GM19025 (cell line): ENCODE data around the gene HES4.

Experiments
- ATAC-seq: cut with Tn5 transposase; IDR thresholded peaks from one replicate; pipeline ENCODE4 v1.9.1; 2021; ENCODE audit warnings: mild to moderate bottlenecking, low read depth, moderate library complexity; ENCODE audit not compliant: unreplicated experiment

The HES4 gene, protein sequence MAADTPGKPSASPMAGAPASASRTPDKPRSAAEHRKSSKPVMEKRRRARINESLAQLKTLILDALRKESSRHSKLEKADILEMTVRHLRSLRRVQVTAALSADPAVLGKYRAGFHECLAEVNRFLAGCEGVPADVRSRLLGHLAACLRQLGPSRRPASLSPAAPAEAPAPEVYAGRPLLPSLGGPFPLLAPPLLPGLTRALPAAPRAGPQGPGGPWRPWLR

DNA sequence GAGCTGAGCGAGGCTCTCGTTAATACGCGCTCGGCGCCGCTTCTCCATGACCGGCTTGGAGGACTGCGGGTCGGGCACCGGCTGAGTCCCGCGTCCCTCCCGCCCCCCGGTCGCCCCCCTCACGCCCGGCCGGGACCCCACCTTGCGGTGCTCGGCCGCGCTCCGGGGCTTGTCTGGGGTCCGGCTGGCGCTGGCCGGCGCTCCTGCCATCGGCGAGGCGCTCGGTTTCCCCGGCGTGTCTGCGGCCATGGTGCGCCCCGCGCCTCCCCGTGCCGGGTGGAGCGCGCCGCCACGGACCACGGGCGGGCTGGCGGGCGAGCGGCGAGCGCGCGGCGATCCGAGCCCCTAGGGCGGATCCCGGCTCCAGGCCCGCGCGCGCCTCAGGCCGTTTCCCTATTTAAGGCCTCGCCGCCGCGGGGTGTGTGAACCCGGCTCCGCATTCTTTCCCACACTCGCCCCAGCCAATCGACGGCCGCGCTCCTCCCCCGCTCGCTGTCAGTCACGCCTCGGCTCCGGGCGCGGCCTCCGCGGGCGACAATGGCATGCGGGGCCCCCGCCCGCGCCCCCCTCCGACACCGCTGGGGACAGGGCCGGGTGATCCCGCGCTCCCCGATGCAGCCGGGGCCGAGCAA, at the start of gene HES4:
Gene HES4, minus strand, starts transcription at position 373 of the 632 bp plus-strand sequence. Its CDS starts 124 bp downstream, at position 249.
- no peak for ATAC-seq

DNA sequence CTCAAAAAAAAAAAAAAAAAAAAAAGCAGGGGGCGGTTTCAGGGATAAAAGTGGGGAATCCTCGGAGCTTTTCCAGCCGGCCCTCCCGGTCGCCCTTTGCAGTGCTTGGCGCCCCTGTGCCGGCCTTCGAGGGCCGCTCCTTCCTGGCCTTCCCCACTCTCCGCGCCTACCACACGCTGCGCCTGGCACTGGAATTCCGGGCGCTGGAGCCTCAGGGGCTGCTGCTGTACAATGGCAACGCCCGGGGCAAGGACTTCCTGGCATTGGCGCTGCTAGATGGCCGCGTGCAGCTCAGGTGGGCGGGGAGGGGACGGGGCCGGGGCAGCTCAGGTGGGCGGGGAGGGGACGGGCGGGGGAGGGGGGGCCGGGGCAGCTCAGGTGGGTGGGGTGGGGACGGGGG, 48.9 kb upstream of the HES4 start:
- ATAC-seq = no peak

DNA sequence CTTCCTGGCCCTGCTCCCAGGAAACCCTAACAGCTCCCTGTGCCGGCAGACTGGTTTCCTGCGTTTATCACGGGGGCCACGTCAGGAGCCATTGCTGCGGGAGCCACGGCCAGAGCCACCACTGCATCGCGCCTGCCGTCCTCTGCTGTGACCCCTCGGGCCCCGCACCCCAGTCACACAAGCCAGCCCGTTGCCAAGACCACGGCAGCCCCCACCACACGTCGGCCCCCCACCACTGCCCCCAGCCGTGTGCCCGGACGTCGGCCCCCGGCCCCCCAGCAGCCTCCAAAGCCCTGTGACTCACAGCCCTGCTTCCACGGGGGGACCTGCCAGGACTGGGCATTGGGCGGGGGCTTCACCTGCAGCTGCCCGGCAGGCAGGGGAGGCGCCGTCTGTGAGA, 48.1 kb upstream of the HES4 start:
- ATAC-seq = no peak

DNA sequence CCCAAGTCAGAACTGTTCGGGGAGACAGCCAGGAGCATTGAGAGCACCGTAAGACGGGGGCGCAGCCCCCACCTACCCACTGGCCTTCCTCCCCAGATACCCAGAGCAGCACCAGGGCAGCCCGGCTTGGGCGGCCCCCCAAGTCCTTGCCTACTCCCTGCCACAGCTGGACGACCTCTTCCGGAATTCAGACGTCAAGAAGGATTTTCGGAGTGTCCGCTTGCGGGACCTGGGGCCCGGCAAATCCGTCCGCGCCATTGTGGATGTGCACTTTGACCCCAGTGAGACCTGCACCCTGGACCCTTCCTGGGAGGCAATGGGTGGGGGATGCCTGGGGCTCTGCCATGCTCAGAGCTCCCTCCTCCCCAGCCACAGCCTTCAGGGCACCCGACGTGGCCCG, 47.5 kb upstream of the HES4 start:
- ATAC-seq = no peak

DNA sequence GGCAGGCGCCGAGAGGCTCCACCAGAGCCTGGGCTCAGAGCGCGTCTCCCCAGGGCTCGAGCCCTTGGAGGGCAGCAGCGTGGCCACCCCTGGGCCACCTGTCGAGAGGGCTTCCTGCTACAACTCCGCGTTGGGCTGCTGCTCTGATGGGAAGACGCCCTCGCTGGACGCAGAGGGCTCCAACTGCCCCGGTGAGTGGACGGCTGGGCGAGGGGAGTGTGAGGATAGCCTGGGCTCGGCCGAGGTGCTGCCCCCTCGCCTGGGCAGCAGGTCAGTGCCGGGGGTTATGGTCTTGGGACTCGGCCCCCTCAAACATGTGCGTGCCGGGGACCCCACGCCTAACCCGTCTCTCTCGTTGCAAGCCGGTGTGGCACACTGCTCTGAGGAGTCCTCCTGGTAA, 46.9 kb upstream of the HES4 start:
- ATAC-seq = no peak

DNA sequence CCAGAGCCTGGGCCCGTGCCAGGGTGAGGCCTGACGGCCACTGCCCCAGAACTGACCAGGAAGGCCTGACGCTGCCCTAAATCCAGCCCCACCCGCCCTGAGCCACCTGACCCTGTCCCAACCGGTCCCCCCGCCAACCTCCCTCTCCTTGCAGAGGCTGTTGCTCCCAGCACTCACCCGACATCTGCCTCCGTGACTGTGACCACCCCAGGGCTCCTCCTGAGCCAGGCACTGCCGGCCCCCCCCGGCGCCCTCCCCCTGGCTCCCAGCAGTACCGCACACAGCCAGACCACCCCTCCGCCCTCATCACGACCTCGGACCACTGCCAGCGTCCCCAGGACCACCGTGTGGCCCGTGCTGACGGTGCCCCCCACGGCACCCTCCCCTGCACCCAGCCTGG, 46.3 kb upstream of the HES4 start:
- no peak for ATAC-seq

DNA sequence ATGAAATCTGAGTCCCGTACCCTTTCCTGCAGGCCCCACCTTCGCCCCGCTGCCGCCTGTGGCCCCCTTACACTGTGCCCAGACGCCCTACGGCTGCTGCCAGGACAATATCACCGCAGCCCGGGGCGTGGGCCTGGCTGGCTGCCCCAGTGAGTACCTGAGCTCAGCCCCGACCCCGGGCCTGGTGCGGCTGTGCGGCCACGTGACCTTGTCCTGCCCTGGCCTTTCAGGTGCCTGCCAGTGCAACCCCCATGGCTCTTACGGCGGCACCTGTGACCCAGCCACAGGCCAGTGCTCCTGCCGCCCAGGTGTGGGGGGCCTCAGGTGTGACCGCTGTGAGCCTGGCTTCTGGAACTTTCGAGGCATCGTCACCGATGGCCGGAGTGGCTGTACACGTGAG, 45.2 kb upstream of the HES4 start:
- no peak for ATAC-seq

DNA sequence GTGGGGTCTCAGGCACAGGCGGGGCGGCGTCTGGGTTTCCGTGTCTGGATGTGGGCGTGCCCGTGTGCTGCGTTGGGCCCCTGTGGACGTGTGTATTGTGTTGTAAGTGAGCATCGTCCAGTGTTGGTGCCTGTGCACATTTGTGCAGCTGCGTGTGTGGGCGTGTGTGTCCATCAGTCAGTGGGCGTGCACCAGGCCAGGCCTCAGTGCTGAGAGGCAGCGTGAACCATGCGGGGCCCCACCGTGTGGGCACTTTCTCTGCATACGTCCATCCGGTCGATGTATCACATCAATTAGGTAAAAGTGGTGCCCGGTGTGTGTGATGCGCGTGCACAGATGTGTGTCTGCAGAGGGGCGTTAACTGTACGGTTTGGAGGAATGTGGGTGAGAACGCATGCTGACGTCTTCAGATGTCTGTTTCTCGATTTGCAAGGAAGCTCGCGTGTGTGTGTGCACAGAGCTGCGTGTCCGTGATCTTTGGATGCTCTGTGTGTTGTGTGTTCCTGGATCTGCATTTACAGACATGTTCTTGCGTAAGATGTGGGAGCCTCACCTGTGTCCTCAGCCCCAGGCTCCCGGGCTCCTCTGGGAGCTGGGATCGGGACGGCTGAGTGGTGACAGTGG, 44.7 kb upstream of the HES4 start:
- no peak for ATAC-seq

DNA sequence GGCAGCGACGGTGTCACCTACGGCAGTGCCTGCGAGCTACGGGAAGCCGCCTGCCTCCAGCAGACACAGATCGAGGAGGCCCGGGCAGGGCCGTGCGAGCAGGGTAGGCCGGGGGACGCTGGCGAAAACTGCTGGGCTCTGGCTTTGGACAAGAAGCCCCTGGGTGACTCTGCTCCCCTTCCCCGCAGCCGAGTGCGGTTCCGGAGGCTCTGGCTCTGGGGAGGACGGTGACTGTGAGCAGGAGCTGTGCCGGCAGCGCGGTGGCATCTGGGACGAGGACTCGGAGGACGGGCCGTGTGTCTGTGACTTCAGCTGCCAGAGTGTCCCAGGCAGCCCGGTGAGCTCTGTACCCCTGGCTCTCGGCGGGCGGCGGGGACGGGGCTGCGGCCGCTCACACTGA, 44.0 kb upstream of the HES4 start:
- ATAC-seq = no peak

DNA sequence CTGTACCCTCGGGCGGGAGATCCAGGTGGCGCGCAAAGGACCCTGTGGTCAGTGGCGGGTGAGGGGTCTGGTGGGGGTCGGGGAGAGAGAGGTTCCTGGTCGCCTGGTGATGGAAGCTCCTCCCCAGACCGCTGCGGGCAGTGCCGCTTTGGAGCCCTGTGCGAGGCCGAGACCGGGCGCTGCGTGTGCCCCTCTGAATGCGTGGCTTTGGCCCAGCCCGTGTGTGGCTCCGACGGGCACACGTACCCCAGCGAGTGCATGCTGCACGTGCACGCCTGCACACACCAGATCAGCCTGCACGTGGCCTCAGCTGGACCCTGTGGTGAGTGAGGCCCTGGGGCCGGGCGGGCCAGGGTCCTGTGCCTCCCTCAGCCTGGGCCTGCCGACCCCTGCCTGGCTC, 43.5 kb upstream of the HES4 start:
- ATAC-seq = no peak

DNA sequence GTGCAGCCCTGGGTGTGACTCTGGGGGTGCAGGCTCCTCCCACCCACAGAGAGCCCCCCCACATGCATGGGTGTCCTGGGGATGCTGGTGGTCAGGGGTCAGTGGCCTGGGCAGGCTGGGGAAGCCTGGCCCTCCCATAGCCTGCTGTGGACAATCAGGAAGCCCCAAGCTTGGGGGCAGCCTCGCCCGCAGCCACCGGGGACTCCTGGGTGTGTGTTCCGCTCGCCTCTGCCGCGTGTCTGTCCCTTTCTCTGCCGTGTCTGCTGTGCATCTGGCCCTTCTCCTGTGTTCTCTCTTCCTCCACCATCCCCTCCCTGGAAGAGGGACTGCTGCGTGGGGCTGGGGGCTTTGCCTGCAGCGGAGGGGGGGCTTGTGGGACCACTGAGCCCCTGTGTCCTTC, 42.9 kb upstream of the HES4 start:
- ATAC-seq = no peak

DNA sequence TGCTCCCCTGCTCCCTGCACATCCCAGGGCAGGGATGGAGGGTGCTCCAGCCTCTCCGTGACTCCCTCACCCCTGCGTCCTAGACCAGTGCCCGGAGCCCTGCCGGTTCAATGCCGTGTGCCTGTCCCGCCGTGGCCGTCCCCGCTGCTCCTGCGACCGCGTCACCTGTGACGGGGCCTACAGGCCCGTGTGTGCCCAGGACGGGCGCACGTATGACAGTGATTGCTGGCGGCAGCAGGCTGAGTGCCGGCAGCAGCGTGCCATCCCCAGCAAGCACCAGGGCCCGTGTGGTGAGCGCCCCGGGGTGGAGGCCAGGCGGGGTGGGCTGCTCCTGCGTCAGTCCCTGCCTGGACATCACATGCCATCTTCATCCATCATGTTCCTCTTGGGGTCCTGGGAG, 42.0 kb upstream of the HES4 start:
- no peak for ATAC-seq

DNA sequence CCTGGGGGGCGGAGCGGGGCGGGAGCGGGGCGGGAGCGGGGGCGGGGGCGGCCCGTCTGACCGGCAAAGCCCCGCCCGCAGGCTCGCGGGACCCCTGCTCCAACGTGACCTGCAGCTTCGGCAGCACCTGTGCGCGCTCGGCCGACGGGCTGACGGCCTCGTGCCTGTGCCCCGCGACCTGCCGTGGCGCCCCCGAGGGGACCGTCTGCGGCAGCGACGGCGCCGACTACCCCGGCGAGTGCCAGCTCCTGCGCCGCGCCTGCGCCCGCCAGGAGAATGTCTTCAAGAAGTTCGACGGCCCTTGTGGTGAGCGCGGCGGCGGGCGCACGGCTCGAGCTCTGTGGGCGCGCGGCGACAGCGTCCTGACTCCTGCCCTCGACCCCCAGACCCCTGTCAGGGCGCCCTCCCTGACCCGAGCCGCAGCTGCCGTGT, 41.2 kb upstream of the HES4 start:
- no peak for ATAC-seq

DNA sequence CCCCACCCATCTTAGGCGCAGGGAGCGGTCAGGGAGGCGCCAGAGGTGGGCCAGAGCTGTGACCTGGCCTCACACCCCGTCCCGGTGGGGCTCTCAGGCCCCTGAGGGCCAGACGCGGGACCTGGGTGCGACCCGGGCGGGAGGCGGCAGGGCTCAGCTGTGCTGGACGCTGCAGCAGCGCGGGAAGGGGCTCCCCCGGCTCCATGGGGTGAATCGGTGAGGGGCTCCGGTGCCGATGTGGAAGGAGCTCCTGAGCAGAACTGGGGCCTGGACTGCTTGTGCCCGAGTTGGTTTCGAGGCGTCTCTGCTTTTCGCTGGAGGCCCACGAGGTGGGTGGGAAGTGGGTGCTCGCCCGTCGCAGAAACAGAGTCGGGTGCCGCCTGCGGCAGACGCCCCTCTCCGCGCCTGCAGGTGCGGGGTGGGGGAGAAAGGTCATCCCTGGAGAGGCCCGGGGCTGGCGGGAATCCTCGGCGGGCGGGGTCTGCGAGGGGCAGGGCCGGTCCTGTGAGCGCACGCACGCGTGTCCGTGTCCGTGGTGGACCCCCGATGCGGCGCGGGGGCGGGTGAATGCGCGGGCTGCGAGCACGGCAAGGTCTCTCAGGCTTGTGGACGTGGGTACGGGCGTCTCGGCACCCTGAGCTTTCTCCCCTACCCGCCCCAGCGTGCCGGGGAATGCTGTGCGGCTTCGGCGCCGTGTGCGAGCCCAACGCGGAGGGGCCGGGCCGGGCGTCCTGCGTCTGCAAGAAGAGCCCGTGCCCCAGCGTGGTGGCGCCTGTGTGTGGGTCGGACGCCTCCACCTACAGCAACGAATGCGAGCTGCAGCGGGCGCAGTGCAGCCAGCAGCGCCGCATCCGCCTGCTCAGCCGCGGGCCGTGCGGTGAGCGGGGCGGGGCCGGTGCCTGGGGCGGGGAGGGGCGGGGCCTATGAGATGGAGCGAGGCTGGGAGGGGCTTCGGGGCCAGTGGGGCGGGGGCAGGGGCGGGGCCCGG, 40.4 kb upstream of the HES4 start:
- ATAC-seq = no peak

DNA sequence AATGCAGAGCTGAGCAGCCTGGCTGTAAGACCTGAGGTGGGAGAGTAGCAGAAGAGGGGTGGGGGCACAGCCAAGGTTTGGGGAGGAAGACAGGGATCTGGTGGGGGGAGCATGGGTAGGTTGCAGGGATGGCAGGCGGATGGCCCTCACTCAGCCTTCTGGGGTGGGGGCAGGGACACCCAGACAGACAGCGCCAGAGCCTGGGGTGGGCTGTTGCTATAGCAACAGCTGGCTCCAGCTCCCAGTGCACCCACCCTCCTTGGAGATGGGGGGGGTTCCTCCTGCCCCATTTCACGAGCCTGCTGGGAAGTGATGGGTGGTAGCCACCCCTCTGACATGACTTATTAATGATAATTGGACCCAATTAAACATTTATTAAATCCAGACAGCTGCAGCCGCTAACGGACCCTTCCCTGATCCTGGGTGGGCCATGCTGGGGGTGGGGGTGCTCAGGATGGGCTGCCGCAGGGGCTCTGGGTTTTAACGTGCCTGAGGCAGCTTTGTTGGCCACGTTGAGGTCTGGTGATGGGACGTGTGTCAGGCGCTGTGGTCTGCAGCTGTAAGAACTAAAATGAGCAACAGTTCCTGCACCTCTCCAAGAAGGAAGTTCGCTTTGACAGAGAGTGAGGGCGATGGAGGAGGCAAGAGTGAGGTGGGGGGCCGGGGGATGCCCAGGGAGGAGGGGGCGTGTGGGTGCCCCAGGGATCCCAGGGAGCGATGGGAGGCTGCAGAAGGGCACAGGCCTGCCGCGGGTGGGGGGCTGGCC, 39.4 kb upstream of the HES4 start:
- ATAC-seq = no peak

DNA sequence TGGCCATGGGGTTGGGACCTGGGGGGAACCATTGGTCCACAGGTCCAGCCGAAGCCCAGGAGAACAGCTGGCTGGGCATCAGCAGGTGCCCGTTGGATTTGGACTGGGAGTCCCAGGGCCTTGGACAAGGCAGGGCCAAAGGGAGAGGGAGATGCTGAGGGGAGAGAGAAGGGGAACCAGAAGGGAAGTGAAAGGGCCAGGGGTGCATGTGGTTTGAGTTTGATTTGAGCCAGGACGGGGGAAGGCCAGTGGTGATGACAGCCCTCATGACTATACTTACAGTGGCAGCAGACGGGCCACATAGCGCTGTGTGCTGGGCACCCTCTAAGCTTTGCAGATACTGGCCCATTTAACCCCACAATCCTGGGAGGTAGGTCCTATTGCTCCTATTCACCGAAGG, 38.8 kb upstream of the HES4 start:
- ATAC-seq = peak; percentile 57

DNA sequence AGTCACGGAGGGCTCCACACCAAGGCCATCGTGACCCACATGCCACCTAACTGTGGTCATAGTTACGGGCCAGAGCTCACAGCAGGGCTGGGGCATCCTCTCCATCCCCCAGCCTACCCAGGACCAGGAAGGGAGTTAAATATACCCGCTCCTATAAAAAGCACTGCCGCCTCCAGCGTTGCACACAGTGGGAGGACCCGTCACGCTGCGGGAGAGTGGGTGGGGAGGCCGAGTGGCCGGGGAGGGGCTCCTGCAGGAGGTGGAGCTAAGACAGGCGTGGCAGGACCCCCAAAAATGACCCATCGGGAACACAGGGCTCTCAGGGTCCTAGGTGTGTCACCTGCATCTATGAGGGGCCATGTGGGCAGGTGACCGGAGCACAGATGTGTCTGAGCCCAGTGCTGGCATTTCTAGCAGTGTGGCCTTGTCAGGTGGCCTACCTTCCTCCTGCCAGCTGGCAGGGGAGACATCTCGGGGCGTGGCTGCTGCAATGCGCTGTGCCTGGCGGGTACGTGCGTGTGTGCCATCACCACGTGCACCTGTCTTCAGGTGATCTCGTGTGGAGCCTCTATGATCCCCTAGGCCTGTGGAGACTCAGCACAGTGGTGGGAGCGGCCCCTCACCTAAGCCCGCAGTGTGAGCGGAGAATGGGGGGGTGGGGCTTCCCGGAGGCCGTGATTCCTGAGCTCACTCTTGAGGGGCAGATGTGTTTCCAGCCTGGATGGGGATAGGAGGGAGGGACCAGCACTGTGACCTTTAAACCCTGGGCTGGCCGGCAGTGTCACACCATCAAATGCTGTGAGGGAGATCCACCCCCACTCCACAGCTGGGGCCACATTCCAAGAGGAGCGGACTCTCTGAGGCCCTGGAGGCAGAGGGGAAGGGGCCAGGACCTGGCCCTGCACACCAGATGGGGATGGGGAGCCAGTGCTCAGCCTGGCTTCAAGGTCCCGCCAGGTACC, 37.8 kb upstream of the HES4 start:
- no peak for ATAC-seq

DNA sequence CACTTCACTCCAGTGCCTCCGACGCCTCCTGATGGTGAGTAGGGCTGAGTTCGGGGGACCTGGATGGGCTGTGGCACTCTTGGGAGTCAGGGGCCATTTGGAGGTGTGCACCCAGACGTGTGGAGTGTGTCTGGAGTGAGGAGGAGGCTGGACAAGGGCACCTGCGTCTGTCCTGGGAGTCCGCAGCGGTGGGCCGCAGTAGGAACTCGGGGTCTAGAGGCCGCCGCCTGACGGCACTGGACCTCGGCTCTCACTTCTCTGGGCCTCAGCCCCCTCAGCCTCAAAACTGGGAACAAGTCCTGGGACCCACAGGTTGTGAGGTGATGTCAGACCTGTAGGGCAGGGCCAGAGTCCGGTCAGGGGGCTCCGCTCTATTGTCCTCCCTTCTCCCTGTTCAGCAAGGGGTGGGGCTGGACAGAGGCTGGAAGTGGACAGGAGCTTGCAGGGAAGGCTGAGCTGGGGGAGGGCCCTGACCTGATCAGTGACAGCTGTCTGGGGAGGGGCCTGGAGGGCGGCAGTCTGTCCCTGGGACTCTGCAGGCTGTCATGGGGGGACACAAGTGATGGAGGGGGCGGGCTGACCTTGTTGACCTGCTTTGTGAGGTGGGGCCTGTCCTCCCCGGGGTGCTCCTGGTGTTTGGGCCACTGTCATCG, 35.5 kb upstream of the HES4 start:
- ATAC-seq = no peak

DNA sequence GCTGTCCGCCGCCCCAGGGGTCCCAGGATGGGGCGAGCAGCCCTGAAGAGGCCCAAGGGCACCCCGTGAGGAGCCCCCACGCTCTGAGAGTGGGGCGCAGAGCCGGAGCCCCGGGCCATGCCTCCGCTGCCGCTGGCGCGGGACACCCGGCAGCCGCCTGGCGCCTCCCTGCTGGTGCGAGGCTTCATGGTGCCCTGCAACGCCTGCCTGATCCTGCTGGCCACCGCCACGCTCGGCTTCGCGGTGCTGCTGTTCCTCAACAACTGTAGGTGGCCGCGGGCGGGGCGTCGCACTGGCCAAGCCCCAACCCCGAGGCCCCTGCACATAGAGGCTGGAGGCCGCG, 34.5 kb upstream of the HES4 start:
- no peak for ATAC-seq
